ENCODE results near the gene SPSB1. TPM values are rescaled to one million over a fixed set of nuclear protein-coding genes. Genes with fewer than 3 reads are reported as not detected.

Gene SPSB1
- polyA plus RNA-seq, 1 donor (not counting 4 experiments of a cell fraction or from before 2014, with no cell fraction given) = 19.8 TPM

- Histone ChIP-seq H3K9me3 (ENCODE audit: control insufficient read depth, low read depth, low read length) (no peaks in the 10 kb centered on the region), H3K4me2 (ENCODE audit: control insufficient read depth, extremely low read depth, insufficient read depth, low read depth, low read length) (no peak overlapping the region), H3K36me3 (ENCODE audit: control insufficient read depth in 2 of 2, extremely low read depth in 1 of 2, insufficient read depth in 2 of 2, low read length in 2 of 2) (no peaks in the 10 kb centered on the region), H3K27me3 (ENCODE audit: control insufficient read depth, extremely low read depth, insufficient read depth, low read length) (peaks cover 6% of the 10 kb centered on the region), H3K9ac (ENCODE audit: control insufficient read depth, extremely low read depth, insufficient read depth, low read length) (no peak overlapping the region), H3K27ac (ENCODE audit: control insufficient read depth, insufficient read depth, low read length) (no peak overlapping the region), H3K79me2 (ENCODE audit: control insufficient read depth, insufficient read depth, low read length) (no peaks in the 10 kb centered on the region), H2AFZ (ENCODE audit: control insufficient read depth, low read length) (no peak overlapping the region), H4K20me1 (ENCODE audit: control insufficient read depth, extremely low read depth, insufficient read depth, low read length) (no peaks in the 10 kb centered on the region), H3K9me1 (ENCODE audit: control insufficient read depth, extremely low read depth, insufficient read depth, low read length) (no peaks in the 10 kb centered on the region), H3K4me3 (ENCODE audit: control insufficient read depth in 2 of 3, extremely low read depth in 1 of 3, insufficient read depth in 2 of 3, low read depth in 1 of 3, low read length in 3 of 3) (no peak overlapping the region), H3K4me1 (ENCODE audit: control insufficient read depth, extremely low read depth, insufficient read depth, low read length) (peaks cover 12% of the 10 kb centered on the region)
- FAIRE-seq (no peak), DNase-seq (ENCODE audit: low read depth, low spot score) (no peak)
- TF ChIP-seq, protein P1, sequence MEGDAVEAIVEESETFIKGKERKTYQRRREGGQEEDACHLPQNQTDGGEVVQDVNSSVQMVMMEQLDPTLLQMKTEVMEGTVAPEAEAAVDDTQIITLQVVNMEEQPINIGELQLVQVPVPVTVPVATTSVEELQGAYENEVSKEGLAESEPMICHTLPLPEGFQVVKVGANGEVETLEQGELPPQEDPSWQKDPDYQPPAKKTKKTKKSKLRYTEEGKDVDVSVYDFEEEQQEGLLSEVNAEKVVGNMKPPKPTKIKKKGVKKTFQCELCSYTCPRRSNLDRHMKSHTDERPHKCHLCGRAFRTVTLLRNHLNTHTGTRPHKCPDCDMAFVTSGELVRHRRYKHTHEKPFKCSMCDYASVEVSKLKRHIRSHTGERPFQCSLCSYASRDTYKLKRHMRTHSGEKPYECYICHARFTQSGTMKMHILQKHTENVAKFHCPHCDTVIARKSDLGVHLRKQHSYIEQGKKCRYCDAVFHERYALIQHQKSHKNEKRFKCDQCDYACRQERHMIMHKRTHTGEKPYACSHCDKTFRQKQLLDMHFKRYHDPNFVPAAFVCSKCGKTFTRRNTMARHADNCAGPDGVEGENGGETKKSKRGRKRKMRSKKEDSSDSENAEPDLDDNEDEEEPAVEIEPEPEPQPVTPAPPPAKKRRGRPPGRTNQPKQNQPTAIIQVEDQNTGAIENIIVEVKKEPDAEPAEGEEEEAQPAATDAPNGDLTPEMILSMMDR (optimal IDR thresholded peaks at IDR 0.05 in 1 of 3, IDR thresholded peaks at IDR 0.05 in 1 of 3, conservative IDR thresholded peaks at IDR 0.05 in 1 of 3; ENCODE audit: extremely low read depth in 1 of 3, insufficient read depth in 2 of 3, low read length in 3 of 3) = no peak
- TF ChIP-seq EZH2 (IDR thresholded peaks at IDR 0.05; ENCODE audit: low read length) = no peak
- dilution Hi-C loops (cut with MboI; ENCODE audit: extremely low pct_ligation_motif_present, low sequenced_read_pairs) = no loop called here
Observed at GRCh38 chr1:9417695-9418094, 125.0 kb downstream of the SPSB1 start.

- no peak overlapping the region for H3K4me2 ChIP-seq (ENCODE audit: control insufficient read depth, extremely low read depth, insufficient read depth, low read depth, low read length)
- H3K4me3 ChIP-seq (ENCODE audit: control insufficient read depth in 2 of 3, extremely low read depth in 1 of 3, insufficient read depth in 2 of 3, low read depth in 1 of 3, low read length in 3 of 3) = no peak overlapping the region
- no peaks in the 10 kb centered on the region for H3K9me1 ChIP-seq (ENCODE audit: control insufficient read depth, extremely low read depth, insufficient read depth, low read length)
- H3K9me3 ChIP-seq (ENCODE audit: control insufficient read depth, low read depth, low read length) = no peaks in the 10 kb centered on the region
- H2AFZ ChIP-seq (ENCODE audit: control insufficient read depth, low read length) = no peak overlapping the region
- peaks cover 6% of the 10 kb centered on the region for H3K27me3 ChIP-seq (ENCODE audit: control insufficient read depth, extremely low read depth, insufficient read depth, low read length)
- no peak overlapping the region for H3K27ac ChIP-seq (ENCODE audit: control insufficient read depth, insufficient read depth, low read length)
- FAIRE-seq (no peak), DNase-seq (ENCODE audit: low read depth, low spot score) (no peak)
- no peak for TF ChIP-seq EZH2 (IDR thresholded peaks at IDR 0.05; ENCODE audit: low read length)
- TF ChIP-seq, protein P1 (optimal IDR thresholded peaks at IDR 0.05 in 1 of 3, IDR thresholded peaks at IDR 0.05 in 1 of 3, conservative IDR thresholded peaks at IDR 0.05 in 1 of 3; ENCODE audit: extremely low read depth in 1 of 3, insufficient read depth in 2 of 3, low read length in 3 of 3) = no peak
- H3K79me2 ChIP-seq (ENCODE audit: control insufficient read depth, insufficient read depth, low read length) = no peaks in the 10 kb centered on the region
- dilution Hi-C loops (cut with MboI; ENCODE audit: extremely low pct_ligation_motif_present, low sequenced_read_pairs) = no loop called here
- H3K4me1 ChIP-seq (ENCODE audit: control insufficient read depth, extremely low read depth, insufficient read depth, low read length) = peaks cover under 1% of the 10 kb centered on the region
- H3K9ac ChIP-seq (ENCODE audit: control insufficient read depth, extremely low read depth, insufficient read depth, low read length) = no peak overlapping the region
- H3K36me3 ChIP-seq (ENCODE audit: control insufficient read depth in 2 of 2, extremely low read depth in 1 of 2, insufficient read depth in 2 of 2, low read length in 2 of 2) = no peaks in the 10 kb centered on the region
- no peaks in the 10 kb centered on the region for H4K20me1 ChIP-seq (ENCODE audit: control insufficient read depth, extremely low read depth, insufficient read depth, low read length)
Observed at GRCh38 chr1:9418851-9419250, 126.2 kb downstream of the SPSB1 start.

Other genes starting within 250 kb of the SPSB1 start
- gene SLC2A5, start 223.3 kb upstream of the SPSB1 start, polyA plus RNA-seq = 0.16 to 1.1 TPM (median 0.77 TPM) in 3 replicates
- 4.4 to 6.5 TPM (median 6.1 TPM) in 3 replicates for gene GPR157, start 163.8 kb upstream of the SPSB1 start, polyA plus RNA-seq
- 3.3 to 4.5 TPM (median 4.4 TPM) in 3 replicates for gene H6PD, start 58.1 kb upstream of the SPSB1 start, polyA plus RNA-seq
- 2.7 to 4.5 TPM (median 3.3 TPM) in 3 replicates for gene SLC25A33, start 246.6 kb downstream of the SPSB1 start, polyA plus RNA-seq

All from keratinocyte (primary cell).